H1 (cell line): ENCODE measurements around the gene RNF149. TPM values are rescaled to one million over a fixed set of nuclear protein-coding genes. Genes with fewer than 3 reads are reported as not detected.

Experiments used
- PHF8 ChIP-seq: fragments of 200-600 bp; sonication (generic); conservative IDR thresholded peaks from 2 replicates; pipeline ENCODE4 v1.7.1; 2012; ENCODE audit warnings: low read depth, mild to moderate bottlenecking, inconsistent platforms, low read length, moderate library complexity
- YY1 ChIP-seq: IDR thresholded peaks from 2 replicates; pipeline ENCODE4 v1.6.1; 2011; ENCODE audit warnings: low read depth, mild to moderate bottlenecking, low read length
- polyA plus RNA-seq, 7 experiments: library from polyadenylated mRNA; depleted of rRNA in 3 of 7; stranded (reverse) in 5 of 7; unstranded in 2 of 7; fragments of >200 nt in 5 of 7; fragments of 200-250 nt in 2 of 7; gene quantifications; 1 replicate in 5 of 7; 2 replicates in 1 of 7; 4 replicates in 1 of 7; pipeline versions ENCODE4 v1.2.1 to v1.2.3, GENCODE V29; 2011 to 2013; ENCODE audit warnings: missing spikeins in 2 of 7, mixed read lengths in 2 of 7
- total RNA-seq: library from RNA; stranded (reverse); fragmentation: NEBNext Ultra II Directional; extraction: Animal tissue kit (Norgen Biotek cat#: 25700); gene quantifications from 2 replicates; pipeline ENCODE4 v1.2.1, GENCODE V29; 2021

The RNF149 gene
- total and polyA plus RNA-seq, 2 of the 8 experiments (the other 6 are each of a cell fraction or from before 2014, with no cell fraction given), result 16.6 to 28.2 TPM

- no peak for TF ChIP-seq YY1
- peak; percentile 94 for TF ChIP-seq PHF8
- TF ChIP-seq, all 59 proteins: peak for 6
These were observed 55.3 kb downstream of the RNF149 start (continued) for GRCh38 chr2:101253013-101253702.
